Mucosa of rectum (tissue), 2 donors: ENCODE measurements around the gene FKRP.

Experiments
- H3K27ac ChIP-seq, 2 donors: one replicate each; pipeline ENCODE4 v1.7.0; 2013; ENCODE audit warnings: inconsistent platforms in 2 of 2, low read depth in 2 of 2, low read length in 2 of 2
- H3K27me3 ChIP-seq, 2 donors: one replicate each; pipeline ENCODE4 v1.7.0; 2013; ENCODE audit warnings: low read length in 2 of 2; ENCODE audit not compliant: control insufficient read depth in 2 of 2, insufficient read depth in 2 of 2
- H3K36me3 ChIP-seq, 2 donors: one replicate each; pipeline ENCODE4 v1.7.0; 2013; ENCODE audit warnings: low read length in 2 of 2; ENCODE audit not compliant: control insufficient read depth in 2 of 2, insufficient read depth in 2 of 2
- H3K4me1 ChIP-seq, 2 donors: one replicate each; pipeline ENCODE4 v1.7.0; 2013; ENCODE audit warnings: low read length in 2 of 2, mild to moderate bottlenecking in 1 of 2; ENCODE audit not compliant: control insufficient read depth in 2 of 2, insufficient read depth in 2 of 2
- H3K4me3 ChIP-seq, 2 donors: one replicate each; pipeline ENCODE4 v1.7.0; 2013; ENCODE audit warnings: low read length in 2 of 2
- H3K9ac ChIP-seq, 2 donors: one replicate each; pipeline ENCODE4 v1.7.0; 2013; ENCODE audit warnings: low read length in 2 of 2, low read depth in 1 of 2, mild to moderate bottlenecking in 1 of 2
- H3K9me3 ChIP-seq, 2 donors: one replicate each; pipeline ENCODE4 v1.7.0; 2013; ENCODE audit warnings: low read length in 2 of 2; ENCODE audit not compliant: control insufficient read depth in 2 of 2
- donor health status: healthy.
- donor health status: Normal muscosa, but diverticular disease.

FKRP gene

DNA sequence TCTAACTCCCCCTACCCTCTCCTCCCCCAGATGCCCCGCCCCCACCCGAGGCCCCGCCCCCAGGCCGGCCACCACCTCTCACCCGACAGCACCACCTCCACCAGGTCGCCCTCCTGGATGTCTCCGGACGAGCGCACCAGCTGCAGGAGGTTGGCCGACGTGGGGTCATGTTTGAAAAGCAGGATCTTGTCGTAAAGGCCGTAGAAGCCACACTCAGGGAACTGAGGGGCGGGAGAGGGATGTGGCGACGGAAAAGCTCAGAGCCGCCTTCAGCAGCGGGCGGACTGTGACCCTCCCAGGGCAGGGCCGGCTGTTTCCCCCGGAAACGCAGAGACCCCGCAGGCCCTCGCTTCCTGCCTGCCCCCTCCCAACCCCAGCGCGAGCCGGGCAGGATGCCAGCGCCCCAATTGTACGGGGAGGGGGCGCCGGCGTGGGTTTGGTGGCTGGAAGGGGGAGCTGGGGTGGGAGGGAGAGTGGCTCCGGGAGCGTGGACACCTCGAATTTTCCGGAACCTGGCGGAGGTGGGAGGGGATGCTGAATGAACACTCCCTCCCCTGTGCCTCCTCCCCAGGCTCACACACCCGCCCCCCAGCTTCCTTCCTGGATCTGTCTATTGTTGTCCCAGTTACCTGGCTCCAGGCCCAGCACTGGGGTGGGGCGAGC is 31.9 kb upstream of the FKRP start:
- H3K4me3 ChIP-seq = peak overlapping the region; percentile 85 to 90
- H3K36me3 ChIP-seq = peaks cover 4 to 8% of the 10 kb centered on the region in 2 donors
- H3K27ac ChIP-seq = peak overlapping the region; percentile 83 to 85
- peaks cover 22 to 25% of the 10 kb centered on the region in 2 donors for H3K4me1 ChIP-seq
- H3K9me3 ChIP-seq = no peaks in the 10 kb centered on the region
- peak overlapping the region; percentile 44 to 78 for H3K9ac ChIP-seq
- no peaks in the 10 kb centered on the region for H3K27me3 ChIP-seq

DNA sequence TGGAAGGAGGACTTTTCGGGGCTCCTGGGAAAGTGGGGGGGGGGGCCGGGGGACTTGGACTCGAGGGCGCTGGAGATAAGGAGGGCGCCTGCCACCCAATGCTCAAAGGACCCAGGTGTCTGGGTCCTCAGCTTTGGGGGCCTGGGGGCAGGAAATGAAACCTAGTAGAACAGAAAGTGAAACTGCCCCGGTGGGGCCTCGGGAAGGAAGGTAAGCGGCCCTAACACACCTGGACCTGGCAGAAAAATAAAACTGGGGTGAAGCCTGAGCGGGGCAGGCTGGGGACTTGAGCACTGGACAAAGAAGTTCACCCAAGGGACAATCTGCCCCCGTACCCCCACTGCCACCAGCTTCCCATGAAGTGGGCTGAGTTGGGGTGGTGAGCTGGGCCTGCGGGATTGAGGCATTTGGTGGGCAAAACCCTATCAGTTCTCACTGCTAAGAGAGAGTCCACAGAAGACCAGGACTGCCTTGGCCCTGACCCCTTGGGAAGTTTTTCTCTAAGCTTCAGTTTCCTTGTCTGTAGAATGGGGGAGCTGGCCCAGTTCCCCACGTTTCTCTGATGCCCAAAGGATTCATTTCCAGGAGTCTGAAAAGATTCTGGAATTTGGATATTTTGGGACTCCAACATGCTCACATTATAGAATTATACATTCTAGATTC is 31.3 kb upstream of the FKRP start:
- Histone ChIP-seq H3K27ac (peak overlapping the region; percentile 83 to 85), H3K4me3 (peak overlapping the region; percentile 85 to 90), H3K27me3 (no peaks in the 10 kb centered on the region), H3K36me3 (peaks cover 2 to 7% of the 10 kb centered on the region in 2 donors), H3K9me3 (no peaks in the 10 kb centered on the region), H3K4me1 (peaks cover 22 to 25% of the 10 kb centered on the region in 2 donors), H3K9ac (peak overlapping the region; percentile 78 to 83)

GRCh38 chr19:46715620-46715974 is 30.3 kb upstream of the FKRP start:
- H3K27ac ChIP-seq = peak overlapping the region; percentile 83 to 85
- H3K27me3 ChIP-seq = no peaks in the 10 kb centered on the region
- no peaks in the 10 kb centered on the region for H3K9me3 ChIP-seq
- peak overlapping the region; percentile 78 to 83 for H3K9ac ChIP-seq
- peaks cover 22 to 29% of the 10 kb centered on the region in 2 donors for H3K4me1 ChIP-seq
- peaks cover 5% of the 10 kb centered on the region in 2 donors for H3K36me3 ChIP-seq
- H3K4me3 ChIP-seq = peak overlapping the region; percentile 85 to 90

GRCh38 chr19:46715975-46716671 is 29.7 kb upstream of the FKRP start:
- peaks cover 8 to 10% of the 10 kb centered on the region in 2 donors for H3K36me3 ChIP-seq
- peak overlapping the region; percentile 85 to 90 for H3K4me3 ChIP-seq
- H3K27me3 ChIP-seq = no peaks in the 10 kb centered on the region
- peaks cover 22 to 29% of the 10 kb centered on the region in 2 donors for H3K4me1 ChIP-seq
- no peaks in the 10 kb centered on the region for H3K9me3 ChIP-seq
- H3K27ac ChIP-seq = peak overlapping the region; percentile 83 to 85
- H3K9ac ChIP-seq = peak overlapping the region; percentile 78 to 83

DNA sequence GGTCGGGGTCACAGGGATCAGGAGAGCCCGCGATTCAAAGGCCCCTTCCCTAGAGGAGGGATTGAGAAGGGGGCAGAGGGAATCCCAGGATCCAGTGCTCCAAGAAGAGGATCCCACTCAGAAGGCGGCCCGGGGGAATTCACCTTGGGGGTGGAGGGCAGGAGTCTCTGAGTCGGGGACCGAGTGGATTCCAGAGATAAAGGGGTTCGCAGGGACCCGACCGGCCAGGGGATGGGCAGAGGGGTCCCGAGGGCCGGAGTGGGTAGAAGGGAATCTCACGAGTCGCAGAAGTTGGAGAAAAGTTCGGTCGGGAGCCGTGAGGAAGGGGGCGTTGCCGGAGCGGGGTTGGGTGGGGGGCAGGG is 29.2 kb upstream of the FKRP start:
- Histone ChIP-seq H3K27ac (peak overlapping the region; percentile 83 to 85), H3K9me3 (no peaks in the 10 kb centered on the region), H3K4me3 (peak overlapping the region; percentile 85 to 90), H3K36me3 (peaks cover 13 to 14% of the 10 kb centered on the region in 2 donors), H3K27me3 (no peaks in the 10 kb centered on the region), H3K9ac (peak overlapping the region; percentile 78 to 83), H3K4me1 (peaks cover 22 to 29% of the 10 kb centered on the region in 2 donors)

- peak within 1 kb of the TSS; percentile 83 to 85 for H3K27ac ChIP-seq
- H3K27me3 ChIP-seq = no peaks in the 10 kb centered on the region
- H3K9me3 ChIP-seq = no peaks in the 10 kb centered on the region
- peak within 1 kb of the TSS; percentile 87 to 89 for H3K9ac ChIP-seq
- H3K4me3 ChIP-seq = peak within 1 kb of the TSS; percentile 85 to 90
- H3K36me3 ChIP-seq = peaks cover 17 to 18% of the 10 kb centered on the region in 2 donors
- peaks cover 22 to 29% of the 10 kb centered on the region in 2 donors for H3K4me1 ChIP-seq
Observed at GRCh38 chr19:46717034-46717715, 28.7 kb upstream of the FKRP start, which contains the start of gene PRKD2. TSS of gene PRKD2 (minus strand) at chr19:46717114. CDS start at chr19:46716370, 744 bp downstream.

- peak overlapping the region; percentile 35 to 83 for H3K27ac ChIP-seq
- H3K27me3 ChIP-seq = no peaks in the 10 kb centered on the region
- peak overlapping the region; percentile 85 to 90 for H3K4me3 ChIP-seq
- H3K9me3 ChIP-seq = no peaks in the 10 kb centered on the region
- peak overlapping the region; percentile 87 to 89 for H3K9ac ChIP-seq
- peaks cover 22% of the 10 kb centered on the region in 2 donors for H3K36me3 ChIP-seq
- peaks cover 22 to 29% of the 10 kb centered on the region in 2 donors for H3K4me1 ChIP-seq
Observed at GRCh38 chr19:46717716-46718143, 28.1 kb upstream of the FKRP start.

GRCh38 chr19:46718157-46718933 is 27.5 kb upstream of the FKRP start:
- Histone ChIP-seq H3K4me3 (peak overlapping the region in 1 of 2 donors; percentile 90), H3K36me3 (peaks cover 27 to 29% of the 10 kb centered on the region in 2 donors), H3K27me3 (no peaks in the 10 kb centered on the region), H3K9me3 (no peaks in the 10 kb centered on the region), H3K27ac (peak overlapping the region; percentile 35 to 83), H3K4me1 (peaks cover 22 to 28% of the 10 kb centered on the region in 2 donors), H3K9ac (peak overlapping the region; percentile 47 to 89)

- H3K36me3 ChIP-seq = peaks cover 30 to 34% of the 10 kb centered on the region in 2 donors
- no peaks in the 10 kb centered on the region for H3K27me3 ChIP-seq
- no peak overlapping the region for H3K4me3 ChIP-seq
- peak overlapping the region in 1 of 2 donors; percentile 83 for H3K27ac ChIP-seq
- no peaks in the 10 kb centered on the region for H3K9me3 ChIP-seq
- H3K9ac ChIP-seq = no peak overlapping the region
- H3K4me1 ChIP-seq = peaks cover 22 to 27% of the 10 kb centered on the region in 2 donors
Observed at GRCh38 chr19:46718934-46719622, 26.8 kb upstream of the FKRP start.
